ENCODE data around the gene HOXB4.

DNA sequence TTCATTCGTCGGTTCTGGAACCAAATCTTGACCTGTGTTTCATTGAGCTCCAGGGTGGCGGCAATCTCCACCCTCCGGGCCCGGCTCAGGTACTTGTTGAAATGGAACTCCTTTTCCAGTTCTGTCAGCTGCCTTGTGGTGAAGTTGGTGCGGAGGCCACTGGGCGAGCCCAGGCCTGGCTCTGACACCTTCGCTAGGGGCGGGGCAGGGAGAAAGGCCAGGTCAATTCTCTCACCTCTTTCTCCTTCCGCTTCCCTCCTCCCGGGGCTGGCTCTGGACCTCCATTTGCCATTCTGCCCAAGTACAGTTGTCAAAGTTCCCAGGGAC lies 48.5 kb downstream of the HOXB4 start:
- TF ChIP-seq, protein P1, sequence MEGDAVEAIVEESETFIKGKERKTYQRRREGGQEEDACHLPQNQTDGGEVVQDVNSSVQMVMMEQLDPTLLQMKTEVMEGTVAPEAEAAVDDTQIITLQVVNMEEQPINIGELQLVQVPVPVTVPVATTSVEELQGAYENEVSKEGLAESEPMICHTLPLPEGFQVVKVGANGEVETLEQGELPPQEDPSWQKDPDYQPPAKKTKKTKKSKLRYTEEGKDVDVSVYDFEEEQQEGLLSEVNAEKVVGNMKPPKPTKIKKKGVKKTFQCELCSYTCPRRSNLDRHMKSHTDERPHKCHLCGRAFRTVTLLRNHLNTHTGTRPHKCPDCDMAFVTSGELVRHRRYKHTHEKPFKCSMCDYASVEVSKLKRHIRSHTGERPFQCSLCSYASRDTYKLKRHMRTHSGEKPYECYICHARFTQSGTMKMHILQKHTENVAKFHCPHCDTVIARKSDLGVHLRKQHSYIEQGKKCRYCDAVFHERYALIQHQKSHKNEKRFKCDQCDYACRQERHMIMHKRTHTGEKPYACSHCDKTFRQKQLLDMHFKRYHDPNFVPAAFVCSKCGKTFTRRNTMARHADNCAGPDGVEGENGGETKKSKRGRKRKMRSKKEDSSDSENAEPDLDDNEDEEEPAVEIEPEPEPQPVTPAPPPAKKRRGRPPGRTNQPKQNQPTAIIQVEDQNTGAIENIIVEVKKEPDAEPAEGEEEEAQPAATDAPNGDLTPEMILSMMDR (IDR thresholded peaks at IDR 0.05; ENCODE audit: low read depth, low read length) = no peak
- no peak for TF ChIP-seq EZH2phosphoT487 (IDR thresholded peaks at IDR 0.05; ENCODE audit: low read depth)
